ENCODE data around the gene FAM76B.

DNA sequence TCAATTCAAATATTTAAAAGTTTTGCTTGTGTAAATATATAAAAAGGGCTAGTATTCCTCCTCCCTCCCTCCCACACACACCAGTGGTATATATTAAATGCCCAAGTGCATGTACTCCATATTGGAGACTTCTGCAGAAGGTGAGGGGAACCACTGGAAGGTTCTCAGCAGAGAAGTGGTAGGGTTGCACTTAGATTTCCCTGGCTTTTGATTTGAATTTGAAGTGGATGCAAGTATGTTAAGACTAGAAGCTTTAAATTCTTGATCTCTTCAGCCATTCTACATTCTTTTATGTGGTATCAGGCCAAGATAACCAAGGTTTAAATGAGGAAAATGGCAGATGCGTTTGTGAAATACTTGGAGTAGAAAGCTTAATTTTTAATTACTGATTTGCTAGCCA lies 43.8 kb upstream of the FAM76B start:
- TF ChIP-seq, protein P1, sequence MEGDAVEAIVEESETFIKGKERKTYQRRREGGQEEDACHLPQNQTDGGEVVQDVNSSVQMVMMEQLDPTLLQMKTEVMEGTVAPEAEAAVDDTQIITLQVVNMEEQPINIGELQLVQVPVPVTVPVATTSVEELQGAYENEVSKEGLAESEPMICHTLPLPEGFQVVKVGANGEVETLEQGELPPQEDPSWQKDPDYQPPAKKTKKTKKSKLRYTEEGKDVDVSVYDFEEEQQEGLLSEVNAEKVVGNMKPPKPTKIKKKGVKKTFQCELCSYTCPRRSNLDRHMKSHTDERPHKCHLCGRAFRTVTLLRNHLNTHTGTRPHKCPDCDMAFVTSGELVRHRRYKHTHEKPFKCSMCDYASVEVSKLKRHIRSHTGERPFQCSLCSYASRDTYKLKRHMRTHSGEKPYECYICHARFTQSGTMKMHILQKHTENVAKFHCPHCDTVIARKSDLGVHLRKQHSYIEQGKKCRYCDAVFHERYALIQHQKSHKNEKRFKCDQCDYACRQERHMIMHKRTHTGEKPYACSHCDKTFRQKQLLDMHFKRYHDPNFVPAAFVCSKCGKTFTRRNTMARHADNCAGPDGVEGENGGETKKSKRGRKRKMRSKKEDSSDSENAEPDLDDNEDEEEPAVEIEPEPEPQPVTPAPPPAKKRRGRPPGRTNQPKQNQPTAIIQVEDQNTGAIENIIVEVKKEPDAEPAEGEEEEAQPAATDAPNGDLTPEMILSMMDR (IDR thresholded peaks at IDR 0.05 in 4 of 5, conservative IDR thresholded peaks at IDR 0.05 in 1 of 5): no peak
- no peak for TF ChIP-seq POLR2A (IDR thresholded peaks at IDR 0.05)

Data from gastrocnemius medialis (tissue), 4 donors.